Erythroblast (primary cell): ENCODE measurements around the gene SOD2.

ENCODE experiments used
- GATA1 ChIP-seq: IDR thresholded peaks from 2 replicates; pipeline ENCODE4 v1.6.1; 2011; ENCODE audit warnings: low read depth, mild to moderate bottlenecking, control low read depth, low read length, moderate library complexity
- POLR2A ChIP-seq: IDR thresholded peaks from 2 replicates; pipeline ENCODE4 v1.6.1; 2011; ENCODE audit warnings: mild to moderate bottlenecking, low read length

- no peak for TF ChIP-seq POLR2A
- no peak for TF ChIP-seq GATA1
Observed at GRCh38 chr6:159724778-159725177, 31.7 kb upstream of the SOD2 start.
